Measurements from ENCODE around the gene USP40. TPM values are rescaled to one million over a fixed set of nuclear protein-coding genes. Genes with fewer than 3 reads are reported as not detected.

The USP40 gene
- total and polyA plus RNA-seq, 3 donors from 2014 or later, result 42.0 to 87.3 (median 70.2) TPM

DNA sequence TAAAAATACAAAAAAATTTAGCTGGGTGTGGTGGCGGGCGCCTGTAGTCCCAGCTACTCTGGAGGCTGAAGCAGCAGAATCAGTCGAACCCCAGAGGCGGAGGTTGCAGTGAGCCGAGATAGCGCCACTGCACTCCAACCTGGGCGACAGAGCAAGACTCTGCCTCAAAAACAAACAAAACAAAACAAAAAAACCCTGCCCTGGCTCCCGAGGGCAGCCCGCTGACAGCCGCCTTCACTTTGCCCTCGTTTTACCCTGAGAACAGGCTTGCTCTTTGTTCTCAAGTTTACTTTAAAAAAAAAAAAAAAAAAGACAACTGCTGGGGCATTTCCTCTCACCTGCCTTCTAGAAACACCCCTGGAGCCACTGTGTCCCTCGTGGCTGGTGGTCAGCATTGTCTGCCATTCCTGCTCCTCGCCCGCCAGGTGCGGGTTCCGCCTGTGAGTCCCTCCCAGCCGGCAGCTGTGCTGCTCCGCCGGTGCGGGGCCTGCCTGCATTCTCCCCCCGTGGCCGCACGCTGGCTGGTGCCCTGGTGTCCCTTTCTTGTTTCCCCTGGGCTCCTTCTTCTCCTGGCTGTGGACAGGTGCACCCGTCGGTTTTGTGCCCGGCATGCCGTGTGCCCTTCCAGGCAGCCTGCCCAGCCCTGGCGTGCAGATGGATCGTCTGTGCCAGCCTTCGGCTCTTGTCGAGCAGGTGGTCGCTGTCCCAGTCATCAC lies 105.7 kb downstream of the USP40 start:
- no peak for DNase-seq

DNA sequence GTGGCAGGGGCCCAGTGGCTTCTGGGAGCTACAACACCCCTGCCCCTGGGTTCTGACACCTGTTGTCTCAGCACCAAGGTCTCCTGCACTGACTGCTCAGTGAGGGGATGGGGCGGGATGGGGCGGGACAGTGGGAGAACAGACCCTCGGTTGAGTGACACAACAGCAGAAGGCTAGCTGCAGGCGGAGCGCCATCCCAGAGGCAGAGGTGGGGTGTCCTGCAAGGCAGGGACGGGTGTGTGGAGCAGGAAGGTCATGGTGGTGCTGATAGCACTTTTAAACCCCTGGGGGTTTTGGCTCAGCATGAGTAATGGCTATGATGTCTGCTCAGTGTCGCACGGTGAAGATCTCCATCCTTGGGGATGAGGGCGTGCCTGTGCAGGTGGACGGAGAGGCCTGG lies 107.2 kb downstream of the USP40 start:
- Histone ChIP-seq H3K36me3 (ENCODE audit: low read depth, missing control alignments) (no peaks in the 10 kb centered on the region), H3K4me1 (no peaks in the 10 kb centered on the region), H3K9me3 (no peaks in the 10 kb centered on the region), H3K27ac (no peak overlapping the region), H3K4me3 (no peak overlapping the region), H3K27me3 (no peaks in the 10 kb centered on the region)
- 96% methylated on average over 10 of the region's 10 CpGs for WGBS, 2 donors
- TF ChIP-seq, protein P1, sequence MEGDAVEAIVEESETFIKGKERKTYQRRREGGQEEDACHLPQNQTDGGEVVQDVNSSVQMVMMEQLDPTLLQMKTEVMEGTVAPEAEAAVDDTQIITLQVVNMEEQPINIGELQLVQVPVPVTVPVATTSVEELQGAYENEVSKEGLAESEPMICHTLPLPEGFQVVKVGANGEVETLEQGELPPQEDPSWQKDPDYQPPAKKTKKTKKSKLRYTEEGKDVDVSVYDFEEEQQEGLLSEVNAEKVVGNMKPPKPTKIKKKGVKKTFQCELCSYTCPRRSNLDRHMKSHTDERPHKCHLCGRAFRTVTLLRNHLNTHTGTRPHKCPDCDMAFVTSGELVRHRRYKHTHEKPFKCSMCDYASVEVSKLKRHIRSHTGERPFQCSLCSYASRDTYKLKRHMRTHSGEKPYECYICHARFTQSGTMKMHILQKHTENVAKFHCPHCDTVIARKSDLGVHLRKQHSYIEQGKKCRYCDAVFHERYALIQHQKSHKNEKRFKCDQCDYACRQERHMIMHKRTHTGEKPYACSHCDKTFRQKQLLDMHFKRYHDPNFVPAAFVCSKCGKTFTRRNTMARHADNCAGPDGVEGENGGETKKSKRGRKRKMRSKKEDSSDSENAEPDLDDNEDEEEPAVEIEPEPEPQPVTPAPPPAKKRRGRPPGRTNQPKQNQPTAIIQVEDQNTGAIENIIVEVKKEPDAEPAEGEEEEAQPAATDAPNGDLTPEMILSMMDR (IDR thresholded peaks at IDR 0.05), result no peak
- no peak for TF ChIP-seq POLR2A (IDR thresholded peaks at IDR 0.05)
- no peak for DNase-seq
- intact Hi-C loops (cut with DNase I; ENCODE audit: low total_unique reads), result no loop called here

More for the DNA sequence above, 105.7 kb downstream of the USP40 start:
- no peak for TF ChIP-seq POLR2A (IDR thresholded peaks at IDR 0.05)
- TF ChIP-seq, protein P1 (IDR thresholded peaks at IDR 0.05), result no peak
- Histone ChIP-seq H3K36me3 (ENCODE audit: low read depth, missing control alignments) (no peaks in the 10 kb centered on the region), H3K4me1 (no peaks in the 10 kb centered on the region), H3K27ac (no peak overlapping the region), H3K9me3 (no peaks in the 10 kb centered on the region), H3K27me3 (no peaks in the 10 kb centered on the region), H3K4me3 (no peak overlapping the region)
- 91 to 93% methylated on average over 32 of the region's 32 CpGs for WGBS, 2 donors
- intact Hi-C loops (cut with DNase I; ENCODE audit: low total_unique reads), result no loop called here

DNA sequence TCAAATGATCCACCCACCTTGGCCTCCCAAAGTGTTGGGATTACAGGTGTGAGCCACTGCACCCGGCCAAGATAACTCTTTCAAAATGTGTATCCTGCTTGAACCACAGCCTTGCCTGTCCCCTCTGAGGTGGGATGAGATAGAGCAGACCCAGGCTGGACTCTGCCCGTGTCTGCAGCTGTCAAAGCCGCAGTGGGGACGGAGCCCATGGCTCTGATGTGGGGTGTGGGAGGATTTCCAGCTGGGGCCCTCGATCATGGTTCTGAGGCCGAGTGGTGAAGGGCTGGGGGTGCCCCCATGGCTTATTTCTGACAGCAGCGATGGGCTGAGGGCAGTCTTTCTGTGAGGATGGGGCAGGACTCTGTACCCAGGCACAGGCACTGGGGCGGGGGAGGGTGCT lies 107.8 kb downstream of the USP40 start:
- Histone ChIP-seq H3K4me3 (no peak overlapping the region), H3K27ac (no peak overlapping the region), H3K4me1 (no peaks in the 10 kb centered on the region), H3K27me3 (no peaks in the 10 kb centered on the region), H3K9me3 (no peaks in the 10 kb centered on the region), H3K36me3 (ENCODE audit: low read depth, missing control alignments) (no peaks in the 10 kb centered on the region)
- TF ChIP-seq POLR2A (IDR thresholded peaks at IDR 0.05), result no peak
- TF ChIP-seq, protein P1 (IDR thresholded peaks at IDR 0.05), result no peak
- 96% methylated on average over 6 to 8 of the region's 8 CpGs for WGBS, 2 donors
- intact Hi-C loops (cut with DNase I; ENCODE audit: low total_unique reads), result no loop called here
- DNase-seq, result no peak

DNA sequence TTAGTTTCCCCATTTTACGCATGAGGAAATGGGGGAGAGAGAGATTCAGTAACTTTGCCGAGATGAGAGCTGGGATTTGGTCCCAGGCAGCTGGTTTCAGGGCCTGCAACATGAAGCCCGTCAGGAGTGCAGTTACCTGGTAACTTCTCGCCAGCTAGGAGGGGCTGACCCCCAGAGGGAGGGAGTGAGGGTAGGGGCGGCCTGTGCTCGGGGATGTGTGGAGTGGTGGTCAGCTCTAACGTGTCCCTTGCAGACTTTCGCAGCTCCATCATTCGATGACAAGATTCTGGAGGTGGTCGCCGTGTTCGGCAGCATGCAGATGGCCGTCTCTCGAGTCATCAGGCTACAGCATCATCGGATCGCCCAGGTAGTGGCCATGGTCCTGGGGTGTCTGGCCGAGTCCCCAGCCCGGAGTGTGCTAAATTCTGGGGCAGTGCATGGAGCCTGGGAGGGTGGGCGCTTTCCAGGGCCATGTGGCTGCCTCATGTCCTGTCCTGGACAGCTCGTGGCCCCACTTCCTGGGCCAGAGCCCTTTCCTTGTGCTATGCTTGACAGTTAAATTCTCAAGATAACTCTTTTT lies 108.5 kb downstream of the USP40 start:
- WGBS, 2 donors, result 94 to 95% methylated on average over 16 to 20 of the region's 20 CpGs
- H3K27me3 ChIP-seq, result no peaks in the 10 kb centered on the region
- no peaks in the 10 kb centered on the region for H3K9me3 ChIP-seq
- no peaks in the 10 kb centered on the region for H3K4me1 ChIP-seq
- H3K36me3 ChIP-seq (ENCODE audit: low read depth, missing control alignments), result no peaks in the 10 kb centered on the region
- H3K4me3 ChIP-seq, result no peak overlapping the region
- H3K27ac ChIP-seq, result no peak overlapping the region
- DNase-seq, result no peak
- intact Hi-C loops (cut with DNase I; ENCODE audit: low total_unique reads), result no loop called here
- TF ChIP-seq POLR2A (IDR thresholded peaks at IDR 0.05), result no peak

DNA sequence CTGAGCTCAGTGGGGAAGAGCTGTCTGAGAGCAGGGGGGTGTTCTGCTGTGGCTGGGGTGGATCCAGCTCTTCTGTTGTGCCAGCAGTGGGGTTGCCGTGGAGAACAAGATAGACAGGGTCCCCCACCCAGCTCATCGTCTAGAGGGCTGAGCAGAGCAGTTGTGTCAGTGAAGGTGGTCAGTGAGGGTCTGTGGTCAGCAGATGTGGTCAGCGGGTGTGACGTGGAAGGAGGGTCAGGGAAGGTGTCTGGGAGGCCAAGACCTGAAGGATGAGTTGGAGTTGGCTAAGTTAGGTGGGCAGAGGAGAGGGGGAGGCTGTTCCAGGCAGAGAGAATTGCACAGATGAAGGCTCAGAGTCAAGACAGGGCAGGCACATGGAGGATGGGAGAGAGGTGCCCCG lies 109.2 kb downstream of the USP40 start:
- H3K4me3 ChIP-seq, result no peak overlapping the region
- H3K27ac ChIP-seq, result no peak overlapping the region
- H3K4me1 ChIP-seq, result no peaks in the 10 kb centered on the region
- no peaks in the 10 kb centered on the region for H3K9me3 ChIP-seq
- intact Hi-C loops (cut with DNase I; ENCODE audit: low total_unique reads), result no loop called here
- WGBS, 2 donors, result 95 to 97% methylated on average over 5 of the region's 5 CpGs
- H3K27me3 ChIP-seq, result no peaks in the 10 kb centered on the region
- H3K36me3 ChIP-seq (ENCODE audit: low read depth, missing control alignments), result no peaks in the 10 kb centered on the region
- no peak for DNase-seq
- no peak for TF ChIP-seq POLR2A (IDR thresholded peaks at IDR 0.05)
- TF ChIP-seq, protein P1 (IDR thresholded peaks at IDR 0.05), result no peak

Measured in testis (tissue), 3 donors.